GM12874 (cell line): Measurements from ENCODE around the gene DDX60.

Source experiments
- CTCF ChIP-seq: IDR thresholded peaks from 2 replicates; pipeline ENCODE4 v1.5.1; 2011; ENCODE audit warnings: low read depth, mild to moderate bottlenecking, control low read depth, low read length, moderate library complexity; ENCODE audit not compliant: insufficient read depth

The DDX60 gene

GRCh38 chr4:168337550-168337940 lies 19.0 kb upstream of the DDX60 start:
- no peak for TF ChIP-seq CTCF

GRCh38 chr4:168336837-168337549 lies 18.4 kb upstream of the DDX60 start:
- no peak for TF ChIP-seq CTCF

- no peak for TF ChIP-seq CTCF
These were observed 17.1 kb upstream of the DDX60 start for GRCh38 chr4:168335621-168336020.

GRCh38 chr4:168334053-168334452 lies 15.5 kb upstream of the DDX60 start:
- no peak for TF ChIP-seq CTCF

- no peak for TF ChIP-seq CTCF
These were observed 7.0 kb upstream of the DDX60 start for GRCh38 chr4:168325591-168325990.

GRCh38 chr4:168321006-168321405 lies 2.5 kb upstream of the DDX60 start:
- TF ChIP-seq CTCF = no peak

- no peak for TF ChIP-seq CTCF
These were observed 1.0 kb upstream of the DDX60 start for GRCh38 chr4:168319486-168320019.
